ENCODE results near the gene BLACAT1. TPM values are rescaled to one million over a fixed set of nuclear protein-coding genes. Genes with fewer than 3 reads are reported as not detected.
"Not testable (repeated sequence)": the region's sequence is repeated elsewhere in the genome, so short reads cannot be mapped to it uniquely, and the experiment has no call there.

BLACAT1 gene
- total RNA-seq, 2 donors from 2014 or later = 0.20 to 0.37 TPM

DNA sequence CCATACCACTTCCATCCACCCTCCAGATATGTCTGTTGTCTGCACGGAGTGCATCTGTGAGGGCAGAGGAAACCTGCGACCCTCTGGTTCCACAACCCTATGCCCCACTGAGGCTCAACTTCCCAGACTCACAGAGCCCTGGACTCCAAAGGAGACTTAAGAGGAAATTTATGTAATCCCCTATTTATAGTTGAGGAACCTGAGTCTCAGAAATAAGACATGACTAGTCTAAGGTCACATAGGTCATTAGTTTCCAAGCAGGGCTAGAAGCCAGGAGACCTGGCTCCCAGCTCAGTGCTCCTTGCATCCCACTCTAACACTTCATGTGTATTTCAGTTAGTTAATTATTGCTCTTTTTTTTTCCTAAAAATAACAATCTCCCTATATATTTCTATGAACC, 18.3 kb downstream of the BLACAT1 start:
- no peak for DNase-seq
- Histone ChIP-seq H3K9me3 (no peaks in the 10 kb centered on the region), H3K4me3 (no peak overlapping the region), H3K36me3 (no peaks in the 10 kb centered on the region), H3K27me3 (no peaks in the 10 kb centered on the region), H3K27ac (no peak overlapping the region), H3K4me1 (peaks cover 17% of the 10 kb centered on the region), H3K9ac (ENCODE audit: low read depth in 2 of 2, low read length in 2 of 2) (no peak overlapping the region)
- intact Hi-C loops (cut with DNase I) = no loop called here
- TF ChIP-seq, protein P1, sequence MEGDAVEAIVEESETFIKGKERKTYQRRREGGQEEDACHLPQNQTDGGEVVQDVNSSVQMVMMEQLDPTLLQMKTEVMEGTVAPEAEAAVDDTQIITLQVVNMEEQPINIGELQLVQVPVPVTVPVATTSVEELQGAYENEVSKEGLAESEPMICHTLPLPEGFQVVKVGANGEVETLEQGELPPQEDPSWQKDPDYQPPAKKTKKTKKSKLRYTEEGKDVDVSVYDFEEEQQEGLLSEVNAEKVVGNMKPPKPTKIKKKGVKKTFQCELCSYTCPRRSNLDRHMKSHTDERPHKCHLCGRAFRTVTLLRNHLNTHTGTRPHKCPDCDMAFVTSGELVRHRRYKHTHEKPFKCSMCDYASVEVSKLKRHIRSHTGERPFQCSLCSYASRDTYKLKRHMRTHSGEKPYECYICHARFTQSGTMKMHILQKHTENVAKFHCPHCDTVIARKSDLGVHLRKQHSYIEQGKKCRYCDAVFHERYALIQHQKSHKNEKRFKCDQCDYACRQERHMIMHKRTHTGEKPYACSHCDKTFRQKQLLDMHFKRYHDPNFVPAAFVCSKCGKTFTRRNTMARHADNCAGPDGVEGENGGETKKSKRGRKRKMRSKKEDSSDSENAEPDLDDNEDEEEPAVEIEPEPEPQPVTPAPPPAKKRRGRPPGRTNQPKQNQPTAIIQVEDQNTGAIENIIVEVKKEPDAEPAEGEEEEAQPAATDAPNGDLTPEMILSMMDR (IDR thresholded peaks at IDR 0.05) = no peak

DNA sequence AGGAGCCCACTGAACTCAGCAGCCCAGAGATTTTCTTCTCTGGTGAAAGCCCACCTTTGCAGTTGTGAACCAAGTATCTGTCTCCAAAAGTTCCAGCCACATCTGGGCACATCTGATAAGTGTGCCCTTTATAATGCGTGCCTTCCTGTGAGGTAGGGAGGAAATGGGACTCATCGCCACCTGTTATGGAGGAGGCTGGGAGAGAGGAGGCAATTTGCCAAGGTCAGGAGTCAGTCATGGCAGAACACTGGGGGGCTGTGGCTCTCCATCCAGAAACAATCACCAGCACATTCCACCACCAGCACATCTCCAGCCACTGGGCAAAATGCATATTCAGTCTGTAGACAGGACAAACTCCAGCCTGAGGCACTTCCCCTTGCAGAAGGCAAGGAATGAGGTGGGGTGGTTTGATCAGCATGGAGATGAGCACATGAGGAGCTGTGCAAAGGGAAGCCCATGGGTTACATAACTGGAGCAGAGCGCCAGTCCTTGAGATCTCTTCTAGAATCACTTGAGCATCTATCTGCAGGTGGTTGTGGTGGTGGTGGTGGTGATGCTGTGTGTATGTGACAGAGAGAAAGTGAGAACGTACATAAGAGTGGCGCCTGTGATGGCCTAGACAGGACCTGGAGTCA, 19.0 kb downstream of the BLACAT1 start:
- intact Hi-C loops (cut with DNase I) = no loop called here
- H3K9ac ChIP-seq (ENCODE audit: low read depth in 2 of 2, low read length in 2 of 2) = no peak overlapping the region
- TF ChIP-seq, protein P1 (IDR thresholded peaks at IDR 0.05) = no peak
- H3K27me3 ChIP-seq = no peaks in the 10 kb centered on the region
- no peak overlapping the region for H3K4me3 ChIP-seq
- no peak overlapping the region for H3K27ac ChIP-seq
- peaks cover 16% of the 10 kb centered on the region for H3K4me1 ChIP-seq
- no peaks in the 10 kb centered on the region for H3K9me3 ChIP-seq
- no peaks in the 10 kb centered on the region for H3K36me3 ChIP-seq
- no peak for DNase-seq

DNA sequence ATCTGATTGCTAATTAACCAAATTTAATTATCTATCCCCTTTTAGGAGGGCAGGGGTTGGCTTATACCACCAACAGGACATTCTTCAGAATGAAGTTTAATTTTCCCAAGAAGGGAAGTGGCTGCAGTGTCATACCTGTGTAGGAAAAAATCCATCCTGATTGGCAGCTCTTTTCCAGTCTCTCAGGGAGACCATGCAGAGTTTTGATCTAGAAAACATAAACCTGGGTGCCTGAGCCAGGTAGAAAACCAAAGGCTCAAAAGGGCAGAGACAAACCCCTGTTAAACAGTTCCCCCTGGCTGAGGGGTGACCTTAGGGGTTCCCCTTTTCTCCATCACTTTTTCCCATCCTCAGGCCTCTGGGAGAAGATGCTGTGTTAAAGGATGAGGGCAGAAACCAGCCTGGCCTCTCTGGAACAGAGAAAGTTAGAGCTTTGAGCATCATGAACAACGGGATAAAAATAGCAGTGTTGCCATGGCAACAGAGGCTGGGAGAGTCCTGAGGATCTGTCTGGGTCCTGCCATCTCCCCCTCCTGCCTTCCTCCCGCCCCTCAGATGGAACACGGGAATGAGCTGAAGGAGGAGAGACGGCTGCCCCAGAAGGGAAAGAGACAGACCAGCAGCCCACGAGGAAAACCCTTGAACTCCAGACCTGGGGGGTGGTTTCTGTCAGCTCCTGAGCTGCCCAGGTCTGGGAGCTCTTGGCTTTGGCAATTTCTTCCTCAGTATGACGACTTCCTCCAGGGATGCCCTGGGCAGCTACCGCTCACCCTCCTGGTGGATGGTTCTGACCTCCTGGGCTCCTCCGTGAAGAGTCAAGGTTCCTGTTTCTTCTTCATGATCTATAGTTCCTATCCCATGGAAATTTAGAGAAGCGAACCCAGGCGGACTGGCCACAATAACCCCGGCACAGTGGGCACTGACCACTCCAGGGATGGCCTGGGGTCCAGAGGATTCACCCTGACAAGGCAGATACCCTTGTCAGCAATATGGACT, 20.0 kb downstream of the BLACAT1 start:
- intact Hi-C loops (cut with DNase I) = no loop called here
- H3K4me3 ChIP-seq = no peak overlapping the region
- no peak overlapping the region for H3K27ac ChIP-seq
- TF ChIP-seq, protein P1 (IDR thresholded peaks at IDR 0.05) = no peak
- H3K9me3 ChIP-seq = no peaks in the 10 kb centered on the region
- H3K4me1 ChIP-seq = peaks cover 10% of the 10 kb centered on the region
- no peaks in the 10 kb centered on the region for H3K36me3 ChIP-seq
- H3K9ac ChIP-seq (ENCODE audit: low read depth in 2 of 2, low read length in 2 of 2) = no peak overlapping the region
- no peaks in the 10 kb centered on the region for H3K27me3 ChIP-seq
- no peak for DNase-seq

DNA sequence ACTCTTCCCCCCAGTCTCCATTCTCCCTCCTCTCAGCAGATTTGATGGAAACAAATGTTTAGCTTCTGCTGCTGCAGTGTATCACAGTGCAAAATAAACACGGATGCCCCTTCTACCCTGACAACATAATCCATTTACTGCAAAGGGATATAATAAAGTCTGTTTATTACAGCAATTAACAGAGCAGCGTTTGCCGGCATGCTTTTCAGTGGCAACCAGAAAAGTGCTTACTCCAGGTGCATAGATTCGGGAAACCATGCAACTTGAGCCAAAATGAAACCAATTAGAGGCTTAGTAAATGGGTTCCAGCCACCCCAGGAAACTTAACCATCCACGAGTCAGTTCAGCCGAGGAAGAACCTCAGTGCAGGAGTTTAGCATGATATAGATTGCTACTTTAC, 21.1 kb downstream of the BLACAT1 start:
- no peak for DNase-seq
- Histone ChIP-seq H3K4me1 (peaks cover 4% of the 10 kb centered on the region), H3K27ac (no peak overlapping the region), H3K9me3 (no peaks in the 10 kb centered on the region), H3K4me3 (no peak overlapping the region), H3K9ac (ENCODE audit: low read depth in 2 of 2, low read length in 2 of 2) (no peak overlapping the region), H3K27me3 (no peaks in the 10 kb centered on the region), H3K36me3 (no peaks in the 10 kb centered on the region)
- intact Hi-C loops (cut with DNase I) = loop anchor here (5.0 kb wide), 1 partner anchor 37 kb away; no protein-coding TSS in a partner anchor
- TF ChIP-seq, protein P1 (IDR thresholded peaks at IDR 0.05) = no peak

- H3K9ac ChIP-seq (ENCODE audit: low read depth in 2 of 2, low read length in 2 of 2); H3K9me3 ChIP-seq; H3K27me3 ChIP-seq; DNase-seq; H3K27ac ChIP-seq; H3K4me1 ChIP-seq; H3K4me3 ChIP-seq; H3K36me3 ChIP-seq: not testable (repeated sequence)
- intact Hi-C loops (cut with DNase I) = loop anchor here (5.0 kb wide), 1 partner anchor 35 kb away; no protein-coding TSS in a partner anchor
These were observed 23.2 kb downstream of the BLACAT1 start for GRCh38 chr1:205432692-205433091.
